Astrocyte (in vitro differentiated cells and primary cell): Measurements from ENCODE around the gene ITGA3. TPM values are rescaled to one million over a fixed set of nuclear protein-coding genes. Genes with fewer than 3 reads are reported as not detected.

Experiments used
- DNase-seq: peaks from one replicate; pipeline ENCODE4 v3.0.0-alpha.2; 2010; ENCODE audit warnings: low read depth
- FAIRE-seq: peaks from 2 replicates; lab custom pipeline; 2011; peaks lifted over from hg19 to GRCh38; lab: Jason Lieb, UNC
- H2AFZ ChIP-seq: 2 replicates; pipeline ENCODE4 v1.6.0; 2012; ENCODE audit warnings: low read depth, low read length, inconsistent platforms
- H3K27ac ChIP-seq: 2 replicates; pipeline ENCODE4 v1.5.1; 2011; ENCODE audit warnings: low read depth, low read length, inconsistent platforms
- H3K27me3 ChIP-seq: 2 replicates; pipeline ENCODE4 v1.6.0; 2011; ENCODE audit warnings: low read length, inconsistent platforms; ENCODE audit not compliant: insufficient read depth
- H3K36me3 ChIP-seq: 2 replicates; pipeline ENCODE4 v1.5.1; 2011; ENCODE audit warnings: low read length, inconsistent platforms; ENCODE audit not compliant: insufficient read depth
- H3K4me1 ChIP-seq: 2 replicates; pipeline ENCODE4 v1.5.1; 2011; ENCODE audit warnings: low read length, inconsistent platforms; ENCODE audit not compliant: insufficient read depth
- H3K4me2 ChIP-seq: 2 replicates; pipeline ENCODE4 v1.6.0; 2012; ENCODE audit warnings: low read length, inconsistent platforms
- H3K4me3 ChIP-seq: 2 replicates; pipeline ENCODE4 v1.5.1; 2011; ENCODE audit warnings: low read depth, mild to moderate bottlenecking, low read length, inconsistent platforms; ENCODE audit not compliant: insufficient read depth
- H3K79me2 ChIP-seq: 2 replicates; pipeline ENCODE4 v1.6.0; 2012; ENCODE audit warnings: mild to moderate bottlenecking, low read length, inconsistent platforms; ENCODE audit not compliant: insufficient read depth
- H3K9ac ChIP-seq: 2 replicates; pipeline ENCODE4 v1.6.0; 2012; ENCODE audit warnings: mild to moderate bottlenecking, low read length, inconsistent platforms
- H3K9me3 ChIP-seq: 2 replicates; pipeline ENCODE4 v1.5.1; 2012; ENCODE audit warnings: low read depth, mild to moderate bottlenecking, low read length, inconsistent platforms; ENCODE audit not compliant: insufficient read depth
- H4K20me1 ChIP-seq: 2 replicates; pipeline ENCODE4 v1.6.0; 2012; ENCODE audit warnings: low read length, inconsistent platforms; ENCODE audit not compliant: insufficient read depth
- H3K27ac Mint-ChIP-seq: one replicate; pipeline ENCODE4 v1.8.0; 2021; ENCODE audit warnings: mild to moderate bottlenecking, mixed read lengths; ENCODE audit not compliant: unreplicated experiment
- H3K27me3 Mint-ChIP-seq: one replicate; pipeline ENCODE4 v1.8.0; 2021; ENCODE audit warnings: low read depth, mixed read lengths; ENCODE audit not compliant: unreplicated experiment
- H3K36me3 Mint-ChIP-seq: one replicate; pipeline ENCODE4 v1.8.0; 2021; ENCODE audit warnings: low read depth, mixed read lengths; ENCODE audit not compliant: unreplicated experiment
- H3K4me1 Mint-ChIP-seq: one replicate; pipeline ENCODE4 v1.8.0; 2021; ENCODE audit warnings: low read depth, mixed read lengths; ENCODE audit not compliant: unreplicated experiment
- H3K4me3 Mint-ChIP-seq: one replicate; pipeline ENCODE4 v1.8.0; 2021; ENCODE audit warnings: mild to moderate bottlenecking, moderate library complexity, mixed read lengths; ENCODE audit not compliant: unreplicated experiment
- H3K9me3 Mint-ChIP-seq: one replicate; pipeline ENCODE4 v1.8.0; 2021; ENCODE audit warnings: mild to moderate bottlenecking, mixed read lengths; ENCODE audit not compliant: unreplicated experiment
- CTCF ChIP-seq: IDR thresholded peaks from 2 replicates; pipeline ENCODE4 v1.5.1; 2011; ENCODE audit warnings: low read depth, mild to moderate bottlenecking, inconsistent platforms, low read length, moderate library complexity; ENCODE audit not compliant: insufficient read depth
- EZH2 ChIP-seq: IDR thresholded peaks from 2 replicates; pipeline ENCODE4 v1.6.1; 2012; ENCODE audit warnings: mild to moderate bottlenecking, low read length, inconsistent platforms; ENCODE audit not compliant: insufficient read depth
- total RNA-seq: library from RNA; stranded (reverse); gene quantifications from 2 replicates; pipeline ENCODE4 v1.2.1, GENCODE V29; 2021

ITGA3 gene
- total RNA-seq, 1 donor from 2014 or later, result 319 TPM

DNA sequence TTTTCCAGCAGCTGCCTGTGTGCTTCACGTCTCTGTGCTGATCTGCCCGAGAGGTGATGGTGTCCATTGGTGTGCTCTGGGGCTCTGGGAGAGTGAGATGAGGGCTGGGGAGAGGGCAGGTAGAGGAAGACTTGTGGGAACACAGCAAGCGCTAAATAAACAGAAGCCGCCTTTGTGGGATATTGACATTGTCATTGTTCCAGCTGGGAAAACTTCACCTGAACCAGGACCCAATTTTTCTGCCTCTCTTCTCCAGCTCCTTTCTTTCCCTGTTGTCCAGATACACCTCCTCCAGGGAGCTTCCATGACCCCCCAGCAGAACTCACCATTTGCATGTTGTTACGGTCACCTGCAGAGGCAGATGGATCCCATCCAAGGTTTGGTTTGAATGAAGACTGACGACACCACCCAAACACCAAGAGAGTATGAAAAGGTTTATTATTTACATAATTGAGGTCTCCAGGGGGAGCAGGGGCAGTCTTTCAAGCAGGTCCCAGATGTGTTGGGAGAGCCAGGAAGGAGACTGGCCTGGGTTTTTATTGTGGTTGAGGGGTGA lies 3.6 kb upstream of the ITGA3 start:
- H3K9me3 Mint-ChIP-seq, result no peaks in the 10 kb centered on the region
- TF ChIP-seq CTCF, result no peak
- TF ChIP-seq EZH2, result no peak
- peaks cover 71% of the 10 kb centered on the region for H3K4me1 ChIP-seq
- H3K36me3 ChIP-seq, result no peaks in the 10 kb centered on the region
- no peak overlapping the region for H3K4me3 ChIP-seq
- no peaks in the 10 kb centered on the region for H3K27me3 ChIP-seq
- H2AFZ ChIP-seq, result no peak overlapping the region
- FAIRE-seq (no peak), DNase-seq (no peak)
- no peak overlapping the region for H3K9ac ChIP-seq
- no peaks in the 10 kb centered on the region for H3K27me3 Mint-ChIP-seq
- no peaks in the 10 kb centered on the region for H3K36me3 Mint-ChIP-seq
- H3K79me2 ChIP-seq, result peaks cover 32% of the 10 kb centered on the region
- peak overlapping the region; percentile 69 for H3K4me2 ChIP-seq
- H3K4me1 Mint-ChIP-seq, result peaks cover 66% of the 10 kb centered on the region
- no peak overlapping the region for H3K4me3 Mint-ChIP-seq
- no peaks in the 10 kb centered on the region for H3K9me3 ChIP-seq
- H4K20me1 ChIP-seq, result peaks cover 4% of the 10 kb centered on the region
- peak overlapping the region; percentile 98 for H3K27ac Mint-ChIP-seq
- peak overlapping the region; percentile 88 for H3K27ac ChIP-seq

GRCh38 chr17:50052822-50053653 lies 2.9 kb upstream of the ITGA3 start:
- TF ChIP-seq EZH2 (no peak), CTCF (no peak)
- Mint-ChIP-seq H3K27ac (peak overlapping the region; percentile 98), H3K9me3 (no peaks in the 10 kb centered on the region), H3K27me3 (no peaks in the 10 kb centered on the region), H3K4me3 (peak overlapping the region; percentile 85), H3K36me3 (peaks cover 4% of the 10 kb centered on the region), H3K4me1 (peaks cover 63% of the 10 kb centered on the region)
- peaks cover 40% of the 10 kb centered on the region for H3K79me2 ChIP-seq
- no peak for FAIRE-seq
- no peak overlapping the region for H3K4me3 ChIP-seq
- H2AFZ ChIP-seq, result peak overlapping the region; percentile 27
- peak; percentile 56 for DNase-seq
- H3K4me1 ChIP-seq, result peaks cover 71% of the 10 kb centered on the region
- peak overlapping the region; percentile 47 for H3K9ac ChIP-seq
- H3K4me2 ChIP-seq, result peak overlapping the region; percentile 60
- H3K27me3 ChIP-seq, result no peaks in the 10 kb centered on the region
- H4K20me1 ChIP-seq, result peaks cover 11% of the 10 kb centered on the region
- H3K9me3 ChIP-seq, result no peaks in the 10 kb centered on the region
- no peaks in the 10 kb centered on the region for H3K36me3 ChIP-seq
- H3K27ac ChIP-seq, result peak overlapping the region; percentile 47

GRCh38 chr17:50053654-50053960 lies 2.3 kb upstream of the ITGA3 start:
- peaks cover 17% of the 10 kb centered on the region for H4K20me1 ChIP-seq
- no peak for TF ChIP-seq EZH2
- TF ChIP-seq CTCF, result no peak
- H3K27me3 ChIP-seq, result no peaks in the 10 kb centered on the region
- H3K9ac ChIP-seq, result peak overlapping the region; percentile 47
- DNase-seq, result no peak
- peaks cover 45% of the 10 kb centered on the region for H3K79me2 ChIP-seq
- H3K4me2 ChIP-seq, result peak overlapping the region; percentile 60
- peak overlapping the region; percentile 27 for H2AFZ ChIP-seq
- H3K27ac ChIP-seq, result peak overlapping the region; percentile 47
- H3K27ac Mint-ChIP-seq, result peak overlapping the region; percentile 98
- H3K9me3 ChIP-seq, result no peaks in the 10 kb centered on the region
- no peaks in the 10 kb centered on the region for H3K9me3 Mint-ChIP-seq
- no peak overlapping the region for H3K4me3 ChIP-seq
- peaks cover 5% of the 10 kb centered on the region for H3K36me3 Mint-ChIP-seq
- peaks cover 71% of the 10 kb centered on the region for H3K4me1 ChIP-seq
- no peaks in the 10 kb centered on the region for H3K27me3 Mint-ChIP-seq
- no peaks in the 10 kb centered on the region for H3K36me3 ChIP-seq
- peak overlapping the region; percentile 85 for H3K4me3 Mint-ChIP-seq
- peaks cover 64% of the 10 kb centered on the region for H3K4me1 Mint-ChIP-seq
- FAIRE-seq, result no peak
